Measurements from ENCODE around the gene SLC29A4. TPM values are rescaled to one million over a fixed set of nuclear protein-coding genes. Genes with fewer than 3 reads are reported as not detected.

The SLC29A4 gene
- total and polyA plus RNA-seq, 2 of the 13 experiments (the other 11 are each of a cell fraction or from before 2014, with no cell fraction given): 29.7 to 31.7 TPM

DNA sequence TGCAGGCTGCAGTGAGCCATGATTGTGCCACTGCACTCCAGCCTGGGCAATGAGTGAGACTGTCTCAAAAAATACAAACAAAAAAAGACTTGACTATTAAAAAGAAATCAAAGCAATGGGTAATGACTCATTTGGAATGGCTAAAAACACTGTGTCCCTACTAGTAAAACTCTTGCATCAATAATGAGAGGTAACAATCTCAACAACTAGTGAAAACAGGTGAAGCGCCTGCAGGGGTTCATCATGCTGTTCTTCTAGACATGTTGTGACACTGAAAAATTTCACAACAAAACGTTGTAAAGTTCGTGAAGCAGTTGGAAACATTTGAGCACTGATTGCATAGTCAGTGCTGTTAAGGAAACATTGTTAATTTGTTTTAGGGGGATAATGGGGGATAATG, 26.9 kb upstream of the SLC29A4 start:
- peaks cover 35% of the 10 kb centered on the region for H3K4me1 ChIP-seq (ENCODE audit: insufficient read depth, low read length)
- intact Hi-C loops (cut with micrococcal nuclease; ENCODE audit: unreplicated experiment) (no loop called here), in situ Hi-C loops (cut with HindIII; ENCODE audit: extremely low pct_ligation_motif_present, low pct_unique_long_range_greater_than_20kb) (no loop called here)
- ChIA-PET POLR2A (no interaction called here), CTCF (ENCODE audit: low intra/inter-chr PET ratio, low total read pairs) (no interaction called here)
- DNase-seq (ENCODE audit: low spot score) (no peak), ATAC-seq (no peak), FAIRE-seq (no peak)
- no peak overlapping the region for H3K9ac ChIP-seq (ENCODE audit: insufficient read depth, low read depth, low read length)
- H3K27ac ChIP-seq (ENCODE audit: extremely low read length, insufficient read depth, low read length): no peak overlapping the region
- H3K9me3 ChIP-seq (ENCODE audit: low read length): no peaks in the 10 kb centered on the region
- H3K27me3 ChIP-seq (ENCODE audit: control insufficient read depth in 1 of 2, insufficient read depth in 2 of 2, low read length in 2 of 2): 0 out of 5 replicates have a peak, but pooled peaks cover 0 to 2% of the 10 kb centered on the region in 2 experiments
- no peak overlapping the region for H2AFZ ChIP-seq (ENCODE audit: low read length)
- no peaks in the 10 kb centered on the region for H3K79me2 ChIP-seq (ENCODE audit: insufficient read depth, low read length)
- no TSS peak for BruUV-seq (replicated peaks)
- no peak overlapping the region for H3K4me3 ChIP-seq (replicated peaks in 1 of 3; ENCODE audit: insufficient read depth in 1 of 3, low read depth in 2 of 3, low read length in 3 of 3)
- WGBS (ENCODE audit: low lambda C conversion rate): 5% methylated on average over 3 of the region's 3 CpGs
- H3K36me3 ChIP-seq (replicated peaks in 1 of 2; ENCODE audit: control insufficient read depth in 1 of 2, insufficient read depth in 2 of 2, low read length in 2 of 2): no peaks in the 10 kb centered on the region
- H4K20me1 ChIP-seq (ENCODE audit: insufficient read depth, low read length): no peaks in the 10 kb centered on the region
- H3K4me2 ChIP-seq (ENCODE audit: low read depth, low read length): no peak overlapping the region
- TF ChIP-seq ZNF883 (CRISPR knock-in tag; IDR thresholded peaks at IDR 0.05; ENCODE audit: not compliant biosample characterization) (no peak), ZFP62 (CRISPR knock-in tag; IDR thresholded peaks at IDR 0.05) (no peak), CHD2 (IDR thresholded peaks at IDR 0.05; ENCODE audit: low read depth, low read length) (no peak), MBD4 (IDR thresholded peaks at IDR 0.05; ENCODE audit: borderline replicate concordance, low read length) (no peak), KDM2A (CRISPR knock-in tag; IDR thresholded peaks at IDR 0.05; ENCODE audit: borderline replicate concordance, low read depth) (no peak), FOSL1 (CRISPR knock-in tag; IDR thresholded peaks at IDR 0.05; ENCODE audit: borderline replicate concordance) (no peak), TARDBP (CRISPR knock-in tag; IDR thresholded peaks at IDR 0.05) (no peak), ZMYM3 (CRISPR knock-in tag; IDR thresholded peaks at IDR 0.05) (no peak), MYC (CRISPR knock-in tag; IDR thresholded peaks at IDR 0.05; ENCODE audit: borderline replicate concordance) (no peak), ZNF615 (CRISPR knock-in tag; IDR thresholded peaks at IDR 0.05; ENCODE audit: borderline replicate concordance) (no peak), ZNF546 (CRISPR knock-in tag; conservative IDR thresholded peaks at IDR 0.05) (no peak), ZNF614 (CRISPR knock-in tag; IDR thresholded peaks at IDR 0.05; ENCODE audit: borderline replicate concordance) (no peak)
- TF ChIP-seq, protein P1, sequence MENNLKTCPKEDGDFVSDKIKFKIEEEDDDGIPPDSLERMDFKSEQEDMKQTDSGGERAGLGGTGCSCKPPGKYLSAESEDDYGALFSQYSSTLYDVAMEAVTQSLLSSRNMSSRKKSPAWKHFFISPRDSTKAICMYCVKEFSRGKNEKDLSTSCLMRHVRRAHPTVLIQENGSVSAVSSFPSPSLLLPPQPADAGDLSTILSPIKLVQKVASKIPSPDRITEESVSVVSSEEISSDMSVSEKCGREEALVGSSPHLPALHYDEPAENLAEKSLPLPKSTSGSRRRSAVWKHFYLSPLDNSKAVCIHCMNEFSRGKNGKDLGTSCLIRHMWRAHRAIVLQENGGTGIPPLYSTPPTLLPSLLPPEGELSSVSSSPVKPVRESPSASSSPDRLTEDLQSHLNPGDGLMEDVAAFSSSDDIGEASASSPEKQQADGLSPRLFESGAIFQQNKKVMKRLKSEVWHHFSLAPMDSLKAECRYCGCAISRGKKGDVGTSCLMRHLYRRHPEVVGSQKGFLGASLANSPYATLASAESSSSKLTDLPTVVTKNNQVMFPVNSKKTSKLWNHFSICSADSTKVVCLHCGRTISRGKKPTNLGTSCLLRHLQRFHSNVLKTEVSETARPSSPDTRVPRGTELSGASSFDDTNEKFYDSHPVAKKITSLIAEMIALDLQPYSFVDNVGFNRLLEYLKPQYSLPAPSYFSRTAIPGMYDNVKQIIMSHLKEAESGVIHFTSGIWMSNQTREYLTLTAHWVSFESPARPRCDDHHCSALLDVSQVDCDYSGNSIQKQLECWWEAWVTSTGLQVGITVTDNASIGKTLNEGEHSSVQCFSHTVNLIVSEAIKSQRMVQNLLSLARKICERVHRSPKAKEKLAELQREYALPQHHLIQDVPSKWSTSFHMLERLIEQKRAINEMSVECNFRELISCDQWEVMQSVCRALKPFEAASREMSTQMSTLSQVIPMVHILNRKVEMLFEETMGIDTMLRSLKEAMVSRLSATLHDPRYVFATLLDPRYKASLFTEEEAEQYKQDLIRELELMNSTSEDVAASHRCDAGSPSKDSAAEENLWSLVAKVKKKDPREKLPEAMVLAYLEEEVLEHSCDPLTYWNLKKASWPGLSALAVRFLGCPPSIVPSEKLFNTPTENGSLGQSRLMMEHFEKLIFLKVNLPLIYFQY (CRISPR knock-in tag; IDR thresholded peaks at IDR 0.05; ENCODE audit: borderline replicate concordance): no peak
- TF ChIP-seq, protein P2, sequence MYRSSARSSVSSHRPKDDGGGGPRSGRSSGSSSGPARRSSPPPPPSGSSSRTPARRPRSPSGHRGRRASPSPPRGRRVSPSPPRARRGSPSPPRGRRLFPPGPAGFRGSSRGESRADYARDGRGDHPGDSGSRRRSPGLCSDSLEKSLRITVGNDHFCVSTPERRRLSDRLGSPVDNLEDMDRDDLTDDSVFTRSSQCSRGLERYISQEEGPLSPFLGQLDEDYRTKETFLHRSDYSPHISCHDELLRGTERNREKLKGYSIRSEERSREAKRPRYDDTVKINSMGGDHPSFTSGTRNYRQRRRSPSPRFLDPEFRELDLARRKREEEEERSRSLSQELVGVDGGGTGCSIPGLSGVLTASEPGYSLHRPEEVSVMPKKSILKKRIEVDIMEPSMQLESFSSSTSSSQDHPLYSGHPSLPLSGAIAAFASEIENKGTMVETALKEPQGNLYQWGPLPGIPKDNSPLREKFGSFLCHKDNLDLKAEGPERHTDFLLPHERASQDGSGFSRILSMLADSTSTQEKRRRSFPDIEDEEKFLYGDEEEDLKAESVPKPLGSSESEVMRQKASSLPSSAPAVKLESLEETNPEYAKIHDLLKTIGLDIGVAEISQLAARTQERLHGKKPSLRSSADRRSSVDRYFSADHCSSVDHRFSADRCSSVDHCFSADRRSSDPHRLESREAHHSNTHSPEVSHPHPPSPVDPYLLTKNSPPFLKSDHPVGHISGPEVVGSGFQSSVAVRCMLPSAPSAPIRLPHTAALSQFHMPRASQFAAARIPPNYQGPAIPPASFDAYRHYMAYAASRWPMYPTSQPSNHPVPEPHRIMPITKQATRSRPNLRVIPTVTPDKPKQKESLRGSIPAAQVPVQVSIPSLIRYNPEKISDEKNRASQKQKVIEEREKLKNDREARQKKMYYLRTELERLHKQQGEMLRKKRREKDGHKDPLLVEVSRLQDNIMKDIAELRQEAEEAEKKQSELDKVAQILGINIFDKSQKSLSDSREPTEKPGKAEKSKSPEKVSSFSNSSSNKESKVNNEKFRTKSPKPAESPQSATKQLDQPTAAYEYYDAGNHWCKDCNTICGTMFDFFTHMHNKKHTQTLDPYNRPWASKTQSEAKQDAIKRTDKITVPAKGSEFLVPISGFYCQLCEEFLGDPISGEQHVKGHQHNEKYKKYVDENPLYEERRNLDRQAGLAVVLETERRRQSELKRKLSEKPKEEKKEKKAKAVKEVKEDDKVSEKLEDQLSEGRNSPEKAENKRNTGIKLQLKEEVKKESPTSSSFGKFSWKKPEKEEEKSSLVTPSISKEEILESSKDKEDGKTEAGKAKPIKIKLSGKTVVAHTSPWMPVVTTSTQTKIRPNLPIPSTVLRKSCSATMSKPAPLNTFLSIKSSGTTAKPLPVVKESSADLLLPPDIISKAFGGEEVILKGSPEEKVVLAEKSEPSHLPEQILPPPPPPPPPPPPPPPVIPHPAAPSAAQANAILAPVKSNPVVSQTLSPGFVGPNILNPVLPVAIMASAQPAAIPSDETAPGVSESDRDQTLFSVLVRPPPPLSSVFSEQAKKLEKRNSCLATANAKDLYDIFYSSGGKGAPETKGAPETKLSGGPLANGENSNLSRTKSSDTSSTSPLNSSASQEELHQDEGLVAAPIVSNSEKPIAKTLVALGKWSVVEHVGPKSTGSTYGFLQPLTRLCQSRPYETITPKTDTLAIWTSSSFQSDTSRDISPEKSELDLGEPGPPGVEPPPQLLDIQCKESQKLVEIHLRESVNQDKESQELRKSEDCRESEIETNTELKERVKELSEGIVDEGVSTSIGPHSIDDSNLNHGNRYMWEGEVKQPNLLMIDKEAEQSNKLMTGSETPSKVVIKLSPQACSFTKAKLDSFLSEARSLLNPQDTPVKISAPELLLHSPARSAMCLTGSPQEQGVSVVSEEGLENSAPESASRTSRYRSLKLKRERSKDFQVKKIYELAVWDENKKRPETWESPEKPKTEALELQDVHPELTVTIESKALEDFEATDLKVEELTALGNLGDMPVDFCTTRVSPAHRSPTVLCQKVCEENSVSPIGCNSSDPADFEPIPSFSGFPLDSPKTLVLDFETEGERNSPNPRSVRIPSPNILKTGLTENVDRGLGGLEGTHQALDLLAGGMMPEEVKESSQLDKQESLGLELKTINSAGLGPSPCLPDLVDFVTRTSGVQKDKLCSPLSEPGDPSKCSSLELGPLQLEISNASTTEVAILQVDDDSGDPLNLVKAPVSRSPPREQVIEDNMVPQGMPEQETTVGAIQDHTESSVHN (CRISPR knock-in tag; IDR thresholded peaks at IDR 0.05): no peak
